C4-2B (cell line): ENCODE data around the gene MADD.

ENCODE experiments used
- H3K27ac ChIP-seq: fragments of 450-650 bp; 2 replicates; pipeline ENCODE4 v1.5.1; 2017
- CTCF ChIP-seq: fragments of 450-650 bp; conservative IDR thresholded peaks from 2 replicates; pipeline ENCODE4 v1.5.1; 2017; ENCODE audit warnings: mild to moderate bottlenecking
- ZFX ChIP-seq: fragments of 450-650 bp; IDR thresholded peaks from 2 replicates; pipeline ENCODE4 v1.6.1; 2017

MADD gene

DNA sequence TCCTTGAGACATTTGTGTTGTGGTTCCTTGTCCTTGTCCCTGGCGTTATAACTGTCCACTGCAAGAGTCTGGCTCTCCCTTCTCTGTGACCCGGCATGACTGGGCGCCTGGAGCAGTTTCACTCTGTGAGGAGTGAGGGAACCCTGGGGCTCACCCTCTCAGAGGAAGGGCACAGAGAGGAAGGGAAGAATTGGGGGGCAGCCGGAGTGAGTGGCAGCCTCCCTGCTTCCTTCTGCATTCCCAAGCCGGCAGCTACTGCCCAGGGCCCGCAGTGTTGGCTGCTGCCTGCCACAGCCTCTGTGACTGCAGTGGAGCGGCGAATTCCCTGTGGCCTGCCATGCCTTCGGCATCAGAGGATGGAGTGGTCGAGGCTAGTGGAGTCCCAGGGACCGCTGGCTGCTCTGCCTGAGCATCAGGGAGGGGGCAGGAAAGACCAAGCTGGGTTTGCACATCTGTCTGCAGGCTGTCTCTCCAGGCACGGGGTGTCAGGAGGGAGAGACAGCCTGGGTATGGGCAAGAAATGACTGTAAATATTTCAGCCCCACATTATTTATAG is 59.6 kb downstream of the MADD start:
- no peak for TF ChIP-seq ZFX
- no peak for TF ChIP-seq CTCF
- no peak overlapping the region for H3K27ac ChIP-seq

DNA sequence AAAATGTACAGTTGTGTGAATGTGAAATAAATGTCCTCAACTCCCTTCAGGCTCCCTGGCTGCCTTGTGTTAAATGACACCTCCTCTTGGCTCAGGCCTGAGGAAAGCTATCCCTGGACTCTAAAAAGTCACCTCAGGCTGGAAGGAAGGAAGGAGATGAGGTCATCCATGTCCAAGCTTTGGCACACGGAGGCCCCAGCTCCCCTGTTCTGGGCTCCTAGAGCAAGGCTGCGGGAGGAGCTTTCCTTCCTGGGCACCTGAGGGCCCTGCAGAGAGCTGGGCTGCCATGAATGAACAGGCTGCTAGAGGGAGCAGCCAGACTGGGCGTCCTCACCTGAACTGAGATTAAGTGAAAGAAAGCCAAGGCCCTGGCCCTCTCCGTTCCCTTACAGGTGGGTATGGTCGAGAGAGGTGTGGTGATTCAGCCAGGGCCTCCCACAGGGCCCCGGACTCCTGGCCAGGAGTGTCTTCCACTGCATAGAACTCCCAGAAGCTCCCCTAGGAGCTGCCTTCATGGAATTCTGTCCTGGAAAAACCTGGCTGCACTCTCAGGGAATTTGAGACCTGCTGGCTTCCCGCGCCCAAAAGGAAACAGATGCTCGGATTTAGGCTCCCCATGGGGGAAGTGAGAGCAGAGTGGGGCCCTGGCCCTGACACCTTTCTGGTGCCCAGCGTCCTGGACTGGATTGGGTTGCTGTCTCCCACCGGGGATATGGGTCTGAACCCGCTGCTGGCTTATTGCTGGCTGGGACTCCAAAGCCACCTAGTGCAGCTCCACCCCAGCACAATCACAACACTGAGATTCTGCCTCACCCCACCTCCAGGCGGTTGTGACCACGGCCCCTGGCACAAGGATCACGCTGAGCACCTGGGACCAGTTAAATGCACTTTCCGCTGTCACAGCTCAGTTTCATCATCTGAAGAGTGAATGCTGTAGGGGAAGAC is 60.3 kb downstream of the MADD start:
- no peak for TF ChIP-seq ZFX
- TF ChIP-seq CTCF, result no peak
- H3K27ac ChIP-seq, result no peak overlapping the region

DNA sequence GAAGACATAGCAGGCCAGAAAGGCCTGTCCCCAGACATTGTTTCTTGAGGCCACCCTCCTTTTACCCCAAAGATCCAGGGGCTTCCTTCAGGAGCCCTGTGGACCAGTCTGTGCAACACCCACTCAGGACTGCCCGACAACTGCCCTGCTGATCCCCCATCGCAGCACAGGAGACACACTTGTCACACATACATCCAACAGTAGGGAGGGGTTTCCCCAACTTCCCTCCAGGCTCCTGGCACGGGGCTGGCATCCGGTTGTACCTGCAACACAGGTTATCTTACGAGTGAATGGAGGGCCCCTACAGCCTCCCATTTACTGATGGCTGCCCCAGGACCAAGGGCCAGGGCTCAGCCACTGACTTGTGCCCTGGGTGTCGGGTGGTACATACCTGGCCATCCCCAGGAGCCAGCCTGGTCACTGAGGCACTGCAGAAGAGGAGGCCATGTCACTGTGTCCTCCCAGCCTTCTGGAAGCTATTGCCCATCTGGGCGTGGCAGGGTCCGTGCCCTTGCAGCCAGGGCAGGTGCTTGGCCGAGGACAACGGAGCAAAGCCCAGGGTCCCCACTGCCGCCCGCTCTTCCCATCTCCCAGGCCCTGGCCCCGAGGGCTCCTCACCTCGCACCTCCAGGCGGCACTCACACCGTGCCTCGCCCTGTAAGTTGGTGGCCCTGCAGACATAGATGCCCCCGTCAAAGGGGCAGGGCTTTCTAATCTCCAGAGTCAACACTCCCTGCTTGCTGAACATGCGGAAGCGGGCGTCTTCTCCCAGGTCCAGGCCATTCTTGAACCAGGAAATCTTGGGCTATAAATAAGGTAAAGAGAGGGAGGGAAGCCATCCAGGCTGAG is 61.7 kb downstream of the MADD start:
- TF ChIP-seq CTCF (no peak), ZFX (no peak)

DNA sequence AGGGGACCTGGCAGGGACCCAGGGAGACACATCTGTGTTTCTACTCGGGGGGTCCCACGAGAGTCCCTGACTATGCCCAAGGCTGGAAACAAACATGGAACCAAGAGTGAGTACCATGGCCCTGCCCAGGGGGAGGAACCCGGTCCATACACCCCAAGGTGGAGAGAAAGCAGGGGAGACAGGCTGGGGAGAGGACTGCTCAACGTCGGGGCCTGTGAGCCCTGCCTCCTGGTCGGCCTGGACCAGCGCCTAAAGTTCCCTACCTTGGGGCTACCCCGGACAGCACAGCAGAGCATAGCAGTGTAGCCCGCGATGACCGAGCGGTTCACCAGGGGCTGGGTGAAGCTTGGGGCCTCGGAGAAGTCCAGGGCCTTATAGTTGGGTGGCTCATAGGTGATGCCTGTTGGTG is 62.4 kb downstream of the MADD start:
- TF ChIP-seq ZFX (no peak), CTCF (no peak)
- H3K27ac ChIP-seq, result no peak overlapping the region

More for the DNA sequence above, 61.7 kb downstream of the MADD start:
- peak overlapping the region; percentile 6; the same call in 1 of the 2 replicates for H3K27ac ChIP-seq

GRCh38 chr11:47332791-47333525 is 63.0 kb downstream of the MADD start:
- no peak overlapping the region for H3K27ac ChIP-seq
- TF ChIP-seq CTCF (no peak), ZFX (no peak)

DNA sequence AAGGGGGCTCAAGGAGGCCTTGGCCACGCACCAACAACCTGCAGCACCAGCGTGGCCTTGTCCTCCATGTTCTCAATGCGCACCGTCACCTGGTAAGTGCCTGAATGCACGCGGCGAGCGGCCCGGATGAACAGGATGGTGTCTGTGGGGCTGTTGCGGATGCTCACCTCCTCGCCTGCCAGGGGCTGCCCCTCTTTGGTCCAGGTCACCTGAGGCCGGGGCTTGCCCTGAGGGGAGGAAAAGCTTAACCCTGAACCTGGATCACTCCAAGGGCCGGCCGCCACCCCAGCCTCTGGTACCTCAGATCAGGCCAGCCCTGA is 63.6 kb downstream of the MADD start:
- H3K27ac ChIP-seq, result no peak overlapping the region
- TF ChIP-seq CTCF (no peak), ZFX (no peak)
